PC-9 (cell line): ENCODE measurements around the gene ICE2. TPM values are rescaled to one million over a fixed set of nuclear protein-coding genes. Genes with fewer than 3 reads are reported as not detected.

Experiments used
- BruUV-seq: library from RNA; stranded (reverse); fragments of 400-500 nt; replicated peaks from 2 replicates; lab custom pipeline; 2021; lab: Mats Ljungman, UMichigan
- CTCF ChIA-PET: fragments of 300-600 bp; sonication (Branson Sonifier 250); formaldehyde crosslinking; loops from one replicate; lab custom pipeline; 2022; ENCODE audit warnings: antibody characterized with exemption; lab: Charles Lee
- POLR2A ChIA-PET: fragments of 300-600 bp; sonication (Branson Sonifier 250); formaldehyde crosslinking; loops from one replicate; lab custom pipeline; 2022; ENCODE audit warnings: antibody characterized with exemption; ENCODE audit not compliant: unreplicated experiment; lab: Charles Lee
- DNase-seq, 2 experiments: peaks; one replicate each; pipeline versions ENCODE4 v3.0.0 to v3.0.0-alpha.2; 2015 to 2022; ENCODE audit warnings: mixed read lengths in 1 of 2
- H2AFZ ChIP-seq: fragments of 200-600 bp; sonication (generic); 2 replicates; pipeline ENCODE4 v1.8.1; 2017; ENCODE audit warnings: antibody characterized with exemption
- H3F3A ChIP-seq: fragments of 200-600 bp; sonication (generic); 2 replicates; pipeline ENCODE4 v1.8.1; 2017; ENCODE audit warnings: antibody characterized with exemption, mild to moderate bottlenecking, low read depth; ENCODE audit not compliant: insufficient read depth
- H3K27ac ChIP-seq: fragments of 200-600 bp; sonication (generic); 2 replicates; pipeline ENCODE4 v1.6.1; 2016; ENCODE audit warnings: mixed run types
- H3K27me3 ChIP-seq: fragments of 200-600 bp; sonication (generic); 2 replicates; pipeline ENCODE4 v1.6.1; 2016; ENCODE audit warnings: low read depth, mixed run types; ENCODE audit not compliant: insufficient read depth
- H3K36me3 ChIP-seq: fragments of 200-600 bp; sonication (generic); 2 replicates; pipeline ENCODE4 v1.6.1; 2016; ENCODE audit warnings: low read depth, mixed run types
- H3K4me1 ChIP-seq: fragments of 200-600 bp; sonication (generic); replicated peaks from 2 replicates; pipeline ENCODE4 v1.6.1; 2016; ENCODE audit warnings: mixed run types; ENCODE audit not compliant: insufficient read depth
- H3K4me2 ChIP-seq: fragments of 200-600 bp; sonication (generic); 2 replicates; pipeline ENCODE4 v1.6.1; 2017; ENCODE audit warnings: mixed run types
- H3K4me3 ChIP-seq: fragments of 200-600 bp; sonication (generic); 2 replicates; pipeline ENCODE4 v1.6.1; 2016; ENCODE audit warnings: mixed run types
- H3K79me2 ChIP-seq: fragments of 200-600 bp; sonication (generic); 2 replicates; pipeline ENCODE4 v1.6.1; 2017; ENCODE audit warnings: low read depth, mixed run types
- H3K9me2 ChIP-seq: fragments of 200-600 bp; sonication (generic); 2 replicates; pipeline ENCODE4 v1.8.1; 2017; ENCODE audit warnings: mild to moderate bottlenecking; ENCODE audit not compliant: insufficient read depth
- H3K9me3 ChIP-seq: fragments of 200-600 bp; sonication (generic); 2 replicates; pipeline ENCODE4 v1.8.1; 2016; ENCODE audit warnings: low read depth; ENCODE audit not compliant: insufficient read depth
- H4K20me1 ChIP-seq: fragments of 200-600 bp; sonication (generic); 2 replicates; pipeline ENCODE4 v1.8.1; 2017; ENCODE audit not compliant: insufficient read depth
- EZH2 ChIP-seq: fragments of 200-600 bp; sonication (generic); IDR thresholded peaks from 2 replicates; pipeline ENCODE4 v1.8.0; 2017; ENCODE audit warnings: antibody characterized with exemption, low read depth
- intact Hi-C: fragments of 100-400 bp; cut with micrococcal nuclease; formaldehyde crosslinking; loops from one replicate; pipeline ENCODE4 v1.10.0; 2022; ENCODE audit not compliant: unreplicated experiment
- total RNA-seq: library from RNA; stranded (reverse); gene quantifications from 2 replicates; pipeline ENCODE4 v1.2.3, GENCODE V29; 2021
- TF ChIP-seq, protein P1 (sequence below): fragments of 200-600 bp; sonication (generic); conservative IDR thresholded peaks from 2 replicates; pipeline ENCODE4 v1.6.1; 2017; ENCODE audit warnings: mixed run types, antibody characterized with exemption, mild to moderate bottlenecking, moderate library complexity

Gene ICE2
- total RNA-seq, 1 experiment from 2014 or later: 67.5 TPM

- BruUV-seq: no TSS peak
- ChIA-PET CTCF (no interaction called here), POLR2A (no interaction called here)
- TF ChIP-seq, protein P1, sequence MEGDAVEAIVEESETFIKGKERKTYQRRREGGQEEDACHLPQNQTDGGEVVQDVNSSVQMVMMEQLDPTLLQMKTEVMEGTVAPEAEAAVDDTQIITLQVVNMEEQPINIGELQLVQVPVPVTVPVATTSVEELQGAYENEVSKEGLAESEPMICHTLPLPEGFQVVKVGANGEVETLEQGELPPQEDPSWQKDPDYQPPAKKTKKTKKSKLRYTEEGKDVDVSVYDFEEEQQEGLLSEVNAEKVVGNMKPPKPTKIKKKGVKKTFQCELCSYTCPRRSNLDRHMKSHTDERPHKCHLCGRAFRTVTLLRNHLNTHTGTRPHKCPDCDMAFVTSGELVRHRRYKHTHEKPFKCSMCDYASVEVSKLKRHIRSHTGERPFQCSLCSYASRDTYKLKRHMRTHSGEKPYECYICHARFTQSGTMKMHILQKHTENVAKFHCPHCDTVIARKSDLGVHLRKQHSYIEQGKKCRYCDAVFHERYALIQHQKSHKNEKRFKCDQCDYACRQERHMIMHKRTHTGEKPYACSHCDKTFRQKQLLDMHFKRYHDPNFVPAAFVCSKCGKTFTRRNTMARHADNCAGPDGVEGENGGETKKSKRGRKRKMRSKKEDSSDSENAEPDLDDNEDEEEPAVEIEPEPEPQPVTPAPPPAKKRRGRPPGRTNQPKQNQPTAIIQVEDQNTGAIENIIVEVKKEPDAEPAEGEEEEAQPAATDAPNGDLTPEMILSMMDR: no peak
- no peak overlapping the region for H3K4me3 ChIP-seq
- no peak overlapping the region for H2AFZ ChIP-seq
- DNase-seq: no peak
- no peaks in the 10 kb centered on the region for H3K79me2 ChIP-seq
- intact Hi-C loops: no loop called here
- H3K27ac ChIP-seq: no peak overlapping the region
- no peak overlapping the region for H3K4me2 ChIP-seq
- no peaks in the 10 kb centered on the region for H4K20me1 ChIP-seq
- H3K4me1 ChIP-seq: peaks cover 23% of the 10 kb centered on the region
- no peaks in the 10 kb centered on the region for H3F3A ChIP-seq
- H3K36me3 ChIP-seq: no peaks in the 10 kb centered on the region
- H3K27me3 ChIP-seq: no peaks in the 10 kb centered on the region
- no peaks in the 10 kb centered on the region for H3K9me2 ChIP-seq
- no peaks in the 10 kb centered on the region for H3K9me3 ChIP-seq
These were observed 60.8 kb downstream of the ICE2 start for GRCh38 chr15:60418096-60418495.

GRCh38 chr15:60417112-60417511 is 61.8 kb downstream of the ICE2 start:
- H3K4me1 ChIP-seq: peaks cover 20% of the 10 kb centered on the region
- POLR2A ChIA-PET: no interaction called here
- H3K4me3 ChIP-seq: no peak overlapping the region
- no peaks in the 10 kb centered on the region for H3K27me3 ChIP-seq
- H2AFZ ChIP-seq: no peak overlapping the region
- CTCF ChIA-PET: no interaction called here
- H3K36me3 ChIP-seq: no peaks in the 10 kb centered on the region
- no peak overlapping the region for H3K4me2 ChIP-seq
- H4K20me1 ChIP-seq: no peaks in the 10 kb centered on the region
- no peaks in the 10 kb centered on the region for H3K9me3 ChIP-seq
- TF ChIP-seq, protein P1: no peak
- no peak for TF ChIP-seq EZH2
- H3F3A ChIP-seq: no peaks in the 10 kb centered on the region
- intact Hi-C loops: no loop called here
- no TSS peak for BruUV-seq
- no peaks in the 10 kb centered on the region for H3K79me2 ChIP-seq
- no peak overlapping the region for H3K27ac ChIP-seq
- DNase-seq: no peak
- no peaks in the 10 kb centered on the region for H3K9me2 ChIP-seq

DNA sequence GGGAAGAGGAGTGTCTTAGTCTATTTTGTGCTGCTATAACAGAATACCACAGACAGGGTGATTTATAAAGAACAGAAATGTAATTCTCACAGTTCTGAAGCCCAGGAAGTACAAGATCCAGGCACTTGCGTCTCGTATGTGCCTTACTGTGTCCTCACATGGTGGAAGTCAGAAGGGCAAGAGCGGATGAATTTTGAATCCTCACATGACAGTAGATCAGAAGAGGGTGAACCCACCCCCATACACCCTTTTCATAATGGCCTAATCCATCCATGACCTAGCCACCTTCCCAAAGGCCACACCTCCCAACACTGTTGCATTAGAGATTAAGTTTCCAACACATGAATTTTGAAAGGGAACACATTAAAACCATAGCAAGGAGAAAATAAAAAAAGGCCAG is 62.5 kb downstream of the ICE2 start:
- Histone ChIP-seq H3K36me3 (no peaks in the 10 kb centered on the region), H3F3A (no peaks in the 10 kb centered on the region), H2AFZ (no peak overlapping the region), H4K20me1 (no peaks in the 10 kb centered on the region), H3K4me1 (peaks cover 14% of the 10 kb centered on the region), H3K27me3 (no peaks in the 10 kb centered on the region), H3K4me3 (no peak overlapping the region), H3K9me2 (no peaks in the 10 kb centered on the region), H3K27ac (no peak overlapping the region), H3K4me2 (no peak overlapping the region), H3K9me3 (no peaks in the 10 kb centered on the region), H3K79me2 (no peaks in the 10 kb centered on the region)
- no TSS peak for BruUV-seq
- POLR2A ChIA-PET: interaction anchor here (0.7 kb wide), 1 partner anchor 36 kb away, joined by 8 read pairs; no protein-coding TSS in a partner anchor
- TF ChIP-seq, protein P1: no peak
- TF ChIP-seq EZH2: no peak
- DNase-seq: no peak
- intact Hi-C loops: no loop called here
- CTCF ChIA-PET: no interaction called here
